GM12801 (cell line): ENCODE data around the gene TSNAXIP1.
A peak's percentile ranks its signal among the peaks of the same experiment; 100 is the strongest.

Source experiments
- CTCF ChIP-seq: IDR thresholded peaks from one replicate; pipeline ENCODE4 v1.5.1; 2011; ENCODE audit warnings: control low read depth; ENCODE audit not compliant: insufficient read length; ENCODE audit errors: extremely low read depth

TSNAXIP1 gene

GRCh38 chr16:67841198-67841815 lies 34.6 kb downstream of the TSNAXIP1 start:
- no peak for TF ChIP-seq CTCF

- peak; percentile 60 for TF ChIP-seq CTCF
Measured at GRCh38 chr16:67841816-67842508, 35.3 kb downstream of the TSNAXIP1 start, which contains the start of gene THAP11. Gene THAP11 (plus strand): TSS chr16:67842320. CDS start chr16:67842555, 235 bp downstream.

- TF ChIP-seq CTCF = no peak
Measured at GRCh38 chr16:67842509-67843342, 36.0 kb downstream of the TSNAXIP1 start.

- no peak for TF ChIP-seq CTCF
Measured at GRCh38 chr16:67843343-67843765, 36.7 kb downstream of the TSNAXIP1 start.

- no peak for TF ChIP-seq CTCF
Measured at GRCh38 chr16:67844497-67844896, 37.8 kb downstream of the TSNAXIP1 start.

- TF ChIP-seq CTCF = no peak
Measured at GRCh38 chr16:67845291-67846062, 38.8 kb downstream of the TSNAXIP1 start.

- TF ChIP-seq CTCF = no peak
Measured at GRCh38 chr16:67846063-67846319, 39.3 kb downstream of the TSNAXIP1 start.
